NB4 (cell line): ENCODE results near the gene ASPHD1.

ENCODE experiments used
- DNase-seq: peaks from one replicate; pipeline ENCODE4 v3.0.0; 2010; ENCODE audit warnings: low read depth
- H3K4me3 ChIP-seq: one replicate; pipeline ENCODE4 v1.5.1; 2011; ENCODE audit warnings: mild to moderate bottlenecking, low read depth, low read length, moderate library complexity
- CTCF ChIP-seq: IDR thresholded peaks from one replicate; pipeline ENCODE4 v1.5.1; 2012; ENCODE audit warnings: low read depth, low read length
- MAX ChIP-seq: IDR thresholded peaks from 2 replicates; pipeline ENCODE4 v1.6.1; 2011; ENCODE audit warnings: low read depth, low read length
- MYC ChIP-seq: IDR thresholded peaks from 2 replicates; pipeline ENCODE4 v1.6.1; 2011; ENCODE audit warnings: low read depth, low read length
- POLR2A ChIP-seq: IDR thresholded peaks from 2 replicates; pipeline ENCODE4 v1.6.1; 2011; ENCODE audit warnings: mild to moderate bottlenecking; ENCODE audit not compliant: insufficient read length; ENCODE audit errors: extremely low read depth

Gene ASPHD1

GRCh38 chr16:29901607-29901945, 1.3 kb downstream of the ASPHD1 start:
- TF ChIP-seq MAX (no peak), POLR2A (no peak), CTCF (no peak), MYC (no peak)
- DNase-seq: no peak

GRCh38 chr16:29903590-29903989, 3.3 kb downstream of the ASPHD1 start:
- DNase-seq: no peak
- H3K4me3 ChIP-seq: no peak overlapping the region
- TF ChIP-seq MYC (no peak), CTCF (no peak), POLR2A (no peak), MAX (no peak)

More at GRCh38 chr16:29901607-29901945, 1.3 kb downstream of the ASPHD1 start:
- no peak overlapping the region for H3K4me3 ChIP-seq

- no peak overlapping the region for H3K4me3 ChIP-seq
- TF ChIP-seq MAX: no peak
- TF ChIP-seq POLR2A: no peak
- no peak for TF ChIP-seq CTCF
- no peak for TF ChIP-seq MYC
- DNase-seq: no peak
Measured at GRCh38 chr16:29904947-29905346, 4.7 kb downstream of the ASPHD1 start.

GRCh38 chr16:29905668-29906067, 5.4 kb downstream of the ASPHD1 start:
- H3K4me3 ChIP-seq: no peak overlapping the region
- no peak for DNase-seq
- TF ChIP-seq MYC: no peak
- no peak for TF ChIP-seq CTCF
- no peak for TF ChIP-seq MAX
- TF ChIP-seq POLR2A: no peak

GRCh38 chr16:29906520-29907244, 6.4 kb downstream of the ASPHD1 start:
- no peak for TF ChIP-seq CTCF
- no peak for TF ChIP-seq MYC
- TF ChIP-seq MAX: no peak
- no peak for TF ChIP-seq POLR2A
- H3K4me3 ChIP-seq: no peak overlapping the region
- DNase-seq: no peak
